ENCODE data around the gene ITGA5.

Gene ITGA5

GRCh38 chr12:54405106-54405505 lies 14.0 kb downstream of the ITGA5 start:
- H3K27me3 ChIP-seq (ENCODE audit: low read depth, low read length): peaks cover 15% of the 10 kb centered on the region
- no peaks in the 10 kb centered on the region for H4K20me1 ChIP-seq (ENCODE audit: insufficient read depth, low read length)
- no peaks in the 10 kb centered on the region for H3K9me3 ChIP-seq (ENCODE audit: insufficient read depth, low read length)
- no peak for TF ChIP-seq EZH2phosphoT487 (IDR thresholded peaks at IDR 0.05; ENCODE audit: low read depth)
- no peaks in the 10 kb centered on the region for H3K36me3 ChIP-seq (replicated peaks; ENCODE audit: low read depth, low read length)
- no peak overlapping the region for H3K27ac ChIP-seq (ENCODE audit: low read length)
- no peaks in the 10 kb centered on the region for H3K79me2 ChIP-seq (ENCODE audit: low read length)
- H3K9ac ChIP-seq (ENCODE audit: low read length): no peak overlapping the region
- H3K4me3 ChIP-seq (ENCODE audit: low read length): no peak overlapping the region
- H3K4me2 ChIP-seq (ENCODE audit: low read length): no peak overlapping the region
- H3K4me1 ChIP-seq (ENCODE audit: low read length): no peaks in the 10 kb centered on the region
- H2AFZ ChIP-seq (ENCODE audit: low read depth, low read length): no peak overlapping the region

DNA sequence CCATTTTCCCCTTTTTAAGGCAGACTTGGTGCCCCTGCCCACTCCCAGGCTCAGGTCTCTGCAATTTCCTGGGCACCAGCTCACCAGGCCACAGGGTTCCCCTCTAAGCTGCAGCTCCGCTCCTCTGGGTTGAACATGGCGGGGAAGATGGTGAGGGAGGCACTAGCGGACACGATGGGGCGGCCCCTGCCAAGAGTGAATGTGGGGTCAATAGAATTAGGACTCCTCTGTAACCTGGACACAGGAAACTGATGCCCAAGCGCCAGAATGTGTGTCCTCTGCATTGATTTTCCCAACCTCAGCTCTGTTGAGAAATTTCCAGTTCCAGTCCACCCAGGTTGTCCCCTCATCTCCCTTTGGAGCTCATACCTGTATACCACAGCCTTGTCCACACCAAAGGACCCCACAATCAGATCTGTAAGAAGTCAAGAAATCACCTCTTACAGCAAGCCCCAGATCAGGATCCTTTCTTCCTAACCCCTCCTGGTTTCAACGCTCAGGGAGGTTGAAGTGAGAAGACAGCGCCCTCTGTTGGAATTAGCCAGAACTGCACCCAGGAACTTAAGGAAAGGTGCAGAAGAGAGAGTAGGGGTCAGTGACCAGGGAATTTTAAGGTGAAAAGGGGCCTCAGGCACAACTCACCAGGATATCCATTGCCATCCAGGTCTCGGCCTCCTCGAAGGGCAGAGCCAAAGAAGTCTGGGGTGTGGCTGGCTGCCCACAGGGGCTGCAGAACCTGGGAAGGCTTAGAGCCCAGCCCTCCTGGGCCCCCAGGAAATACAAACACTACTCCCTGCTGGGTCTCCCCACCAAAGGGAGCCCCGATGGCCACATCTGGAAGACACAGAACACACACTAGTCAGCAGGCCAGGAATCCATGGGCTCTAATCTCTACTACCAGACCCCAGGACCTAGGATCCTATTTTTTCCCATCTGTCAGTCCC lies 14.7 kb downstream of the ITGA5 start:
- no peak overlapping the region for H3K4me3 ChIP-seq (ENCODE audit: low read length)
- no peaks in the 10 kb centered on the region for H3K9me3 ChIP-seq (ENCODE audit: insufficient read depth, low read length)
- no peak overlapping the region for H3K27ac ChIP-seq (ENCODE audit: low read length)
- no peaks in the 10 kb centered on the region for H4K20me1 ChIP-seq (ENCODE audit: insufficient read depth, low read length)
- H3K4me1 ChIP-seq (ENCODE audit: low read length): no peaks in the 10 kb centered on the region
- H3K4me2 ChIP-seq (ENCODE audit: low read length): no peak overlapping the region
- H2AFZ ChIP-seq (ENCODE audit: low read depth, low read length): 0 out of 2 replicates have a peak overlapping the region, but pooled peaks have one; percentile 49
- H3K9ac ChIP-seq (ENCODE audit: low read length): no peak overlapping the region
- TF ChIP-seq CTCF (IDR thresholded peaks at IDR 0.05; ENCODE audit: low read depth, low read length) (peak; percentile 95), EZH2phosphoT487 (IDR thresholded peaks at IDR 0.05; ENCODE audit: low read depth) (no peak)
- peaks cover 15% of the 10 kb centered on the region for H3K27me3 ChIP-seq (ENCODE audit: low read depth, low read length)
- no peaks in the 10 kb centered on the region for H3K36me3 ChIP-seq (replicated peaks; ENCODE audit: low read depth, low read length)
- no peaks in the 10 kb centered on the region for H3K79me2 ChIP-seq (ENCODE audit: low read length)

DNA sequence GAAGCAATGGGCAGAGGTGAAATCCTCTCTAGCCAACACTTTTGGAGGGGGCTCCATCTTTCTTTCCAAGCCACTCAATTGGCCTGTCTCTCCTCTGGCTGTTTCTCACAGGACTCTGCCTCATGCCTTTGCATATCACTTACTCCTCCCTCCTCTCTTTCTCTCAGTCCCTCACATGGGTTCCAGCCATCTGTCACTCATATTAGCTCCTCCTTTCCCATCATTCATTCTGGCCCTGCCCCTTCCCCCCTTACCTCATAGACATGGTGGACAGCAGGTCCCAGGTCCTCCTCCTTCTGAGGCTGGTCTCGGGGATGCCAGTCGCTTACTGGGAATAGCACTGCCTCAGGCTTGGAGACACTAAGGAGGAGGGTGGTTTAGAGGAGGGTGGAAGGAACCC lies 17.9 kb downstream of the ITGA5 start:
- H3K27me3 ChIP-seq (ENCODE audit: low read depth, low read length): peaks cover 6% of the 10 kb centered on the region
- no peaks in the 10 kb centered on the region for H3K36me3 ChIP-seq (replicated peaks; ENCODE audit: low read depth, low read length)
- no peaks in the 10 kb centered on the region for H4K20me1 ChIP-seq (ENCODE audit: insufficient read depth, low read length)

GRCh38 chr12:54398995-54399793 lies 19.9 kb downstream of the ITGA5 start:
- TF ChIP-seq CTCF (IDR thresholded peaks at IDR 0.05; ENCODE audit: low read depth, low read length) (peak; percentile 98), EZH2phosphoT487 (IDR thresholded peaks at IDR 0.05; ENCODE audit: low read depth) (no peak)
- no peaks in the 10 kb centered on the region for H4K20me1 ChIP-seq (ENCODE audit: insufficient read depth, low read length)
- no peaks in the 10 kb centered on the region for H3K79me2 ChIP-seq (ENCODE audit: low read length)
- H3K9me3 ChIP-seq (ENCODE audit: insufficient read depth, low read length): no peaks in the 10 kb centered on the region
- no peak overlapping the region for H2AFZ ChIP-seq (ENCODE audit: low read depth, low read length)
- H3K4me1 ChIP-seq (ENCODE audit: low read length): 0 out of 2 replicates have a peak, but pooled peaks cover 2% of the 10 kb centered on the region
- H3K36me3 ChIP-seq (replicated peaks; ENCODE audit: low read depth, low read length): no peaks in the 10 kb centered on the region
- no peak overlapping the region for H3K9ac ChIP-seq (ENCODE audit: low read length)
- H3K4me2 ChIP-seq (ENCODE audit: low read length): no peak overlapping the region
- no peak overlapping the region for H3K4me3 ChIP-seq (ENCODE audit: low read length)
- H3K27me3 ChIP-seq (ENCODE audit: low read depth, low read length): no peaks in the 10 kb centered on the region
- H3K27ac ChIP-seq (ENCODE audit: low read length): no peak overlapping the region

More for the DNA sequence above, 17.9 kb downstream of the ITGA5 start:
- no peak overlapping the region for H3K9ac ChIP-seq (ENCODE audit: low read length)
- H3K4me3 ChIP-seq (ENCODE audit: low read length): no peak overlapping the region
- H2AFZ ChIP-seq (ENCODE audit: low read depth, low read length): no peak overlapping the region
- H3K4me1 ChIP-seq (ENCODE audit: low read length): no peaks in the 10 kb centered on the region
- no peaks in the 10 kb centered on the region for H3K79me2 ChIP-seq (ENCODE audit: low read length)
- no peaks in the 10 kb centered on the region for H3K9me3 ChIP-seq (ENCODE audit: insufficient read depth, low read length)
- no peak overlapping the region for H3K4me2 ChIP-seq (ENCODE audit: low read length)
- no peak overlapping the region for H3K27ac ChIP-seq (ENCODE audit: low read length)
- TF ChIP-seq EZH2phosphoT487 (IDR thresholded peaks at IDR 0.05; ENCODE audit: low read depth) (no peak), CTCF (IDR thresholded peaks at IDR 0.05; ENCODE audit: low read depth, low read length) (no peak)
